OCI-M2 (cell line): ENCODE data around the gene HOMER3.
"Not testable (repeated sequence)": the region's sequence is repeated elsewhere in the genome, so short reads cannot be mapped to it uniquely, and the experiment has no call there.

ENCODE experiments used
- DNase-seq: peaks from one replicate; lab custom pipeline; 2025; ENCODE audit not compliant: unreplicated experiment; lab: John Stamatoyannopoulos, UW

HOMER3 gene

GRCh38 chr19:18924684-18925213 lies 16.3 kb downstream of the HOMER3 start:
- DNase-seq = no peak

DNA sequence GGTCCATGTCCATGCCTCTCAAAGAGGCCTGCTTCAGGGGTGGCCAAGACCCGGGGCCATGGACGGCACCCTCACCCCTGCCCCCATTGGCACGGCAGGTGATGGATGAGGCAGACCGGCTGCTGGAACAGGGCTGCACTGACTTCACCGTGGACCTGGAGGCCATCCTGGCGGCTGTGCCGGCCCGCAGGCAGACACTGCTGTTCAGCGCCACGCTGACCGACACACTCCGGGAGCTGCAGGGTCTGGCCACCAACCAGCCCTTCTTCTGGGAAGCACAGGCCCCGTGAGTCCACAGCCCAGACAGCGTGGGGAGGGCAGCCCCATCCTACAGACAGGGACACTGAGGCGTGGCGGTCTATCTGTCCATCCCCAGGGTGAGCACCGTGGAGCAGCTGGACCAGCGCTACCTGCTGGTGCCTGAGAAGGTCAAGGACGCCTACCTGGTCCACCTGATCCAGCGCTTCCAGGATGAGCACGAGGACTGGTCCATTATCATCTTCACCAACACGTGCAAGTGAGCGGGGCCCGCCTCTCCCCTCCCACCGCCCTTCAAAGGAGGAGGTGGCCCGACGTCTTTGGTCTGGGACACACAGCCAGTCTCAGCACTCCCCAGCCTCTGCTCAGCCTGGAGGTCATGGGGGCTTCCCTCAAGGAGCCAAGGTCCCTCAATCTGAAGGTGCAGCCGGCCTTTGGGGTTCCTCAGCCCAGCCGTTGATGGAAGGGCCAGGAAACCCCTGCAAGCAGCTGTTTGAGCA lies 18.6 kb downstream of the HOMER3 start:
- no peak for DNase-seq

DNA sequence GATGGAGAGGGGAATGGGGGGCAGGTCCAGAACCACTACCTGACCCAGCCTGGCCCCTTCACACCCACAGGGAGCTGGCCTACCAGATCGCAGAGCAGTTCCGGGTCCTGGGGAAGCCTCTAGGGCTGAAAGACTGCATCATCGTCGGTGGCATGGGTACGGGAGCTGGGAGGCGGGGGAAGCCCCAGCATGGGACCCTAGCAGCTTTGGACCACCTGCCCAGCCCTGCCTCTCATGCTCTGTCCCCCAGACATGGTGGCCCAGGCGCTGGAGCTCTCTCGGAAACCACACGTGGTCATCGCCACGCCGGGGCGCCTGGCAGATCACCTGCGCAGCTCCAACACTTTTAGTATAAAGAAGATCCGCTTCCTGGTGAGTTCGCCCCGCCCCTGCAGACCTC lies 19.4 kb downstream of the HOMER3 start:
- DNase-seq = no peak

GRCh38 chr19:18920400-18920799 lies 20.6 kb downstream of the HOMER3 start:
- no peak for DNase-seq

GRCh38 chr19:18919900-18920214 lies 21.2 kb downstream of the HOMER3 start:
- DNase-seq = no peak

GRCh38 chr19:18919086-18919899 lies 21.7 kb downstream of the HOMER3 start, which contains the start of the genes COPE and DDX49:
TSS of gene COPE (minus strand) at chr19:18919387. CDS start at chr19:18919348, 39 bp downstream.
TSS of gene DDX49 (plus strand) at chr19:18919715. CDS start at chr19:18919742, 27 bp downstream.
- DNase-seq = peak; percentile 82

DNA sequence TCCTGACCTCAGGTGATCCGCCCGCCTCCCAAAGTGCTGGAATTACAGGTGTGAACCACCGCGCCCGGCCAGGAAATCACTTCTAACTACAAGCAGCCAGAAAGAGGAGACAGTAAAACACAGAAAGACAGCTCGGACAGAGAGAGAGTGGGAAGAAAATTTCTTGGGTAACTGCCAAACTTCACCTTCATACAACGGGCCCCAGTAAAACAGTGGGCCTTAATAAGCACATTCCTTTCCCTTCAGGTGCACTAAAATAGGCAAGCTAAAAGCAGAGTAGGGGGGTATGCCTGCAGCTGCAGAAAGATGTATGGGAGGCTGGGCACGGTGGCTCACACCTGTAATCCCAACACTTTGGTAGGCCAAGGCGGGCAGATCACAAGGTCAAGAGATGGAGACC lies 23.4 kb downstream of the HOMER3 start:
- DNase-seq = not testable (repeated sequence)

DNA sequence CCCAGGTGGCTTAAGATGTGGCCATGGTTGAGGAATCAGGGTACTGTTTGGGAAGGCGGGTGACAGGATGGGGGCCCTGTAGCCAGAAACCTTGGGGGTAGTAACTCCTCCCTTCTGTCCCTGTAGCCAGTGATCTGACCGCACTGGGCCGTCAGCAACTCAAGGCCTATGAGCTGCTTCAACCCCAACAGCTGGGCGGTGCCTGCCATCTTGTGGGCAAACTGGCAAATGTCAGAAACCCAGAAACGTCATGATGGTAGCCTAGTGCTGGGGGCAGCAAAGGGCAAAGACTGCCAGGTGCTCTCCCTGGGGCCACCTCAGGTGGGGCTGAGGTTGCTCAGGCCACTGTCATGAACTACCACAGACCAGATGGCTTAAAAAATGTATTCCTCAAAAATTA lies 25.4 kb downstream of the HOMER3 start:
- no peak for DNase-seq

- DNase-seq = no peak
Observed at GRCh38 chr19:18913466-18913865, 27.6 kb downstream of the HOMER3 start.

- no peak for DNase-seq
Observed at GRCh38 chr19:18912933-18913332, 28.1 kb downstream of the HOMER3 start.

- no peak for DNase-seq
Observed at GRCh38 chr19:18910801-18911436, 30.1 kb downstream of the HOMER3 start.

DNA sequence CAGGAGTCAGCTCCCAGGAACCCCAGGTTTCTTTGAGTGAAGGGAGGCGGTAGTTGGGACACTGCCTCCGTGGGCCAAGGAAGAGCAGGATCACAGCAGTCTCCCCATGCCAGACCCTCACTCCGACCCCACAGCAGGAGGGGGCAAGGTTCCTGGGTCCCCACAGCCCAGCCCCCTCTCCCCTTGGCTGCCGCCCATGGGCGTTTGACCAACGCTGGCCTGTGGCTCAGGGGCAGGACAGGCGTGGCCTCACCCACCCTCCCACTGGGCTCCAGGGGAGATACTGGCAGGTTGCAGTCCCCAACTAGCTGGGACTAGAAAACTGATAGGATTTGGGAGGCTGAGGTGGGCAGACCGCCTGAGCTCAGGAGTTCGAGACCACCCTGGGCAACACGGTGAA lies 31.0 kb downstream of the HOMER3 start:
- no peak for DNase-seq

GRCh38 chr19:18908917-18909619 lies 31.9 kb downstream of the HOMER3 start:
- no peak for DNase-seq

- DNase-seq = no peak
Observed at GRCh38 chr19:18906605-18907519, 34.2 kb downstream of the HOMER3 start.

DNA sequence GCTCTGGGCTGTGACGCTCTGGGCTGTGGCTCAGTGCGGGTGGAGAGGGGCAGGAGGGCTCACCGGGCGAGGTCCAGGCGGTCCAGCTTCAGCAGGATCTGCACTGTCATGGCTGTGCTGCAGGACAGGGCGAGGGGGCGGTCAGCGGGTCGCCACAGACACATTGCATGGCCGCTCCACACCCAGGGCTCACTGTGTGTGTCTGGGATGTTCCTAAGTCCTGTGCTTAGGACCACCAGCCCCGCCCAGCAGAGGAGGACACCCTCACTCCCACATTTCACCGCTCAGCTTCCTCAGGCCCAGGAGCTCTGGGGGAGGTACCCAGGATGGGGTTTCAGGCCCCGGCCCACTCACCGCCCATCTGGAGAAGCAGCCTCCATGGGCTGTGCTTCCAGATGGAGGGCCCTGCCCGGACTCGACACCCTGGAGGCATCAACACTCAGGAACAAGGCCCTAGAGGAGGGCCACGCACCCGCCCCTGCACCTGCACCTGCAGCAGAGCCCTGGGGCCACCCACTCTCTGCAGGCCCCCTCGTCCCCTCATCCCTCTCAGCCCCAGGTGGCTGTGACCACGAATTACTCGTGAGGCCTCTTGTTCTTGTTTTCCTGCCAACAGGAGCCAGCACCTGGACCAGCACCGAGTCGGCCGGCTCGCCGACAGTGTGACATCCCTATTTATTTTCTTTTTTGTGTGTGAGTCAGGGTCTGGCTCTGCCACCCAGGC lies 35.3 kb downstream of the HOMER3 start:
- no peak for DNase-seq

DNA sequence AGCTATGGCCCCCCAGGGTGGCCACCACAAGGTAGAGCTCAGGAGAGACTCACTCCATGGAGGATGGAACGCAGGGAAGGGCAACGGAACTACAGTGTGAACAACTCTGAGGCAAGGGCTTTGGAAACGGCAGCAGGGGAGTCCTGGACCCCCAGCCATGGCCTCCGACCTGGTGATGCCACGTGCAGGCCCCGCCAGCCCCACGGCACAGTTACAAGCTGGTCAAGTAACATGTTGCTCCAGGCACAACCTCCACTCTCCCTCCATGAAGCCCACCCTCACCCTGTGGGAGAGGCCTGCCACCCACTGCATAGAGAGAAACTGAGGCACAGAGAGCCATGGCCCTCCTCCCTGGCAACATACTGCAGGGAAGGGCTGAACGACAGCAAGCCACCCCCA lies 36.0 kb downstream of the HOMER3 start:
- DNase-seq = no peak

- DNase-seq = no peak
Observed at GRCh38 chr19:18904334-18905057, 36.5 kb downstream of the HOMER3 start.

DNA sequence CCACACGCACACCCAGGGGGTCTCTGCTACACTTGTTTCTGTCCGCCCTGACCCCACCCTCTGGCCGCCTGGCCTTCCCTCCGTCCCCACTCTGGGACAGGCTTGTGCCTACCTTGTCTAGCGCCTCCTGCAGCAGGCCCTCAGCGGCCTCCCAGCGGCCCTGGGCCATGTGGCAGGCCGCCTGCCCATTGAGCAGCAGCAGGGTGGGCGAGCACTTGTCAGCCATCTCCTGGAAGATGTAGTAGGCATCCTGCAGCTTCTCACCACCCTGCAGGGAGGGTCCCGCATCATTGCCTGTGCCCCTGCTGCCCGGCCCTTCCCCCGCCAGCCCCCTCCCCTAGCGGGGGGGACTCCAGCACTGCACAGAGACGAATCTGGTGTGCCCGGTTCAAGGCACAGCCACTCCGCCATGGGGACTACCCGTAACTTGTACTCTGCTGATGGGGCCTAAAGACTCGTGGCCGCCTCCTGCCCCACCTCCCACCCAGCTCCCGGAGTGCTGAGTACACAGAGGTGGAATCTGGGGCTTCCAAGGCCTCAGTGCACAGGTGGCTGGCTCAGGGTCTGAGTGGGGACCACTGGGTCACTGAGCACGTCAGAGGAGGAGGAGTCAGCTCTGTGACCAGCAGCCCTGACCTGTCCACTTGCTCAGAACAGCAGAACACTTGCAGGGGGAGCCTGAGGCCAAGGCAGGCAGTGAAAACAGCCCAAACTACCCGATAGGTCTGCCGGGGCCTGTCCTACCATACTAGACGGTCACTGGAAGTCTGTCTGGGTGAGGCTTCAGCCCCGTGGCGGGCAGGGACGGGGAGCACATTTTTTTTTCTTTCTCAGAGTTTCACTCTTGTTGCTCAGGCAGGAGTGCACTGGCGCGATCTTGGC lies 37.6 kb downstream of the HOMER3 start:
- no peak for DNase-seq
